Dermis blood vessel endothelial cell (primary cell): ENCODE results near the gene PTPRD. TPM values are rescaled to one million over a fixed set of nuclear protein-coding genes. Genes with fewer than 3 reads are reported as not detected.
A peak's percentile ranks its signal among the peaks of the same experiment; 100 is the strongest.

Experiments
- DNase-seq: peaks from one replicate; pipeline ENCODE4 v3.0.0; 2010
- total RNA-seq: library from RNA; depleted of rRNA; stranded (reverse); fragments of >200 nt; gene quantifications from 2 replicates; pipeline ENCODE4 v1.2.3, GENCODE V29; 2014

Gene PTPRD
- total RNA-seq, 1 donor from 2014 or later: 3.2 TPM

- DNase-seq: no peak
These were observed 1733.5 kb downstream of the PTPRD start for GRCh38 chr9:8879284-8879683.

GRCh38 chr9:8877753-8878494, 1734.9 kb downstream of the PTPRD start:
- no peak for DNase-seq

GRCh38 chr9:8876303-8876702, 1736.5 kb downstream of the PTPRD start:
- no peak for DNase-seq

- no peak for DNase-seq
These were observed 1738.3 kb downstream of the PTPRD start for GRCh38 chr9:8874482-8874881.

GRCh38 chr9:8872802-8873201, 1740.0 kb downstream of the PTPRD start:
- DNase-seq: no peak

GRCh38 chr9:8871796-8872445, 1740.9 kb downstream of the PTPRD start:
- no peak for DNase-seq

- DNase-seq: no peak
These were observed 1741.4 kb downstream of the PTPRD start for GRCh38 chr9:8871396-8871795.

GRCh38 chr9:8869812-8870211, 1743.0 kb downstream of the PTPRD start:
- DNase-seq: no peak

GRCh38 chr9:8868632-8869031, 1744.2 kb downstream of the PTPRD start:
- DNase-seq: no peak

GRCh38 chr9:8867148-8867547, 1745.7 kb downstream of the PTPRD start:
- no peak for DNase-seq

- no peak for DNase-seq
These were observed 1748.3 kb downstream of the PTPRD start for GRCh38 chr9:8864545-8864896.

- DNase-seq: no peak
These were observed 1748.8 kb downstream of the PTPRD start for GRCh38 chr9:8863886-8864544.

- no peak for DNase-seq
These were observed 1749.7 kb downstream of the PTPRD start for GRCh38 chr9:8863069-8863468.

- DNase-seq: peak; percentile 39
These were observed 1751.9 kb downstream of the PTPRD start for GRCh38 chr9:8860925-8861324.

- DNase-seq: no peak
These were observed 1752.7 kb downstream of the PTPRD start for GRCh38 chr9:8860086-8860485.

- DNase-seq: no peak
These were observed 1753.4 kb downstream of the PTPRD start for GRCh38 chr9:8859416-8859815.

GRCh38 chr9:8858596-8859161, 1754.1 kb downstream of the PTPRD start:
- DNase-seq: peak; percentile 9

GRCh38 chr9:8857926-8858595, 1754.7 kb downstream of the PTPRD start:
- peak; percentile 40 for DNase-seq

- peak; percentile 45 for DNase-seq
These were observed 1755.5 kb downstream of the PTPRD start for GRCh38 chr9:8857068-8857925.

- peak; percentile 20 for DNase-seq
These were observed 1756.3 kb downstream of the PTPRD start for GRCh38 chr9:8856396-8857067.

GRCh38 chr9:8855046-8855445, 1757.8 kb downstream of the PTPRD start:
- DNase-seq: peak; percentile 59
